Fibroblast of lung (primary cell): ENCODE results near the gene RIIAD1. TPM values are rescaled to one million over a fixed set of nuclear protein-coding genes. Genes with fewer than 3 reads are reported as not detected.

ENCODE experiments used
- DNase-seq, 2 donors: peaks; one replicate each; pipeline versions ENCODE4 v3.0.0 to v3.0.0-alpha.2; 2010; ENCODE audit warnings: low read depth in 2 of 2
- H2AFZ ChIP-seq: 2 replicates; pipeline ENCODE4 v1.5.1; 2012; ENCODE audit warnings: low read length, control low read depth, inconsistent platforms
- H3K27ac ChIP-seq: 2 replicates; pipeline ENCODE4 v1.5.1; 2011; ENCODE audit warnings: low read length, control low read depth; ENCODE audit not compliant: insufficient read depth
- H3K27me3 ChIP-seq: 2 replicates; pipeline ENCODE4 v1.5.1; 2011; ENCODE audit warnings: mild to moderate bottlenecking, low read length; ENCODE audit not compliant: control insufficient read depth, insufficient read depth
- H3K36me3 ChIP-seq: 2 replicates; pipeline ENCODE4 v1.5.1; 2011; ENCODE audit warnings: low read length; ENCODE audit not compliant: control insufficient read depth, insufficient read depth
- H3K4me1 ChIP-seq: 2 replicates; pipeline ENCODE4 v1.5.1; 2011; ENCODE audit warnings: low read length; ENCODE audit not compliant: control insufficient read depth, insufficient read depth; ENCODE audit errors: extremely low read depth
- H3K4me2 ChIP-seq: 2 replicates; pipeline ENCODE4 v1.5.1; 2011; ENCODE audit warnings: low read length, control low read depth; ENCODE audit not compliant: insufficient read depth; ENCODE audit errors: extremely low read depth
- H3K4me3 ChIP-seq, 4 experiments: fragments of 200-600 bp in 1 of 4; sonication (generic) in 1 of 4; replicated peaks in 1 of 4; 2 replicates each; pipeline ENCODE4 v1.5.1; 2011 to 2016; ENCODE audit warnings: low read length in 4 of 4, low read depth in 3 of 4, mild to moderate bottlenecking in 3 of 4, control low read depth in 2 of 4, inconsistent platforms in 1 of 4, mixed read lengths in 1 of 4; ENCODE audit not compliant: insufficient read depth in 1 of 4; ENCODE audit errors: control extremely low read depth in 1 of 4
- H3K79me2 ChIP-seq: 2 replicates; pipeline ENCODE4 v1.5.1; 2012; ENCODE audit warnings: mild to moderate bottlenecking, low read length, inconsistent platforms; ENCODE audit not compliant: control insufficient read depth, insufficient read depth
- H3K9ac ChIP-seq: 2 replicates; pipeline ENCODE4 v1.5.1; 2011; ENCODE audit warnings: mild to moderate bottlenecking, low read length, control low read depth; ENCODE audit not compliant: insufficient read depth
- H3K9me3 ChIP-seq: 2 replicates; pipeline ENCODE4 v1.5.1; 2012; ENCODE audit warnings: low read depth, low read length; ENCODE audit not compliant: control insufficient read depth, insufficient read depth
- H4K20me1 ChIP-seq: 2 replicates; pipeline ENCODE4 v1.5.1; 2011; ENCODE audit warnings: low read length; ENCODE audit not compliant: control insufficient read depth, insufficient read depth; ENCODE audit errors: extremely low read depth
- CTCF ChIP-seq, 2 donors: IDR thresholded peaks in 1 of 2; conservative IDR thresholded peaks in 1 of 2; 1 replicate in 1 of 2; 2 replicates in 1 of 2; pipeline ENCODE4 v1.5.1; 2011 to 2012; ENCODE audit warnings: low read length in 2 of 2, control low read depth in 1 of 2, inconsistent platforms in 1 of 2, low read depth in 1 of 2, mild to moderate bottlenecking in 1 of 2
- EZH2 ChIP-seq: IDR thresholded peaks from 2 replicates; pipeline ENCODE4 v1.5.1; 2012; ENCODE audit warnings: low read length, control low read depth, mild to moderate bottlenecking; ENCODE audit errors: missing control alignments
- polyA plus RNA-seq, 2 donors: library from polyadenylated mRNA; depleted of rRNA in 1 of 2; stranded (reverse) in 1 of 2; unstranded in 1 of 2; fragments of >200 nt; gene quantifications; 2 replicates each; pipeline ENCODE4 v1.2.1, GENCODE V29; 2011 to 2012; ENCODE audit warnings: missing spikeins in 1 of 2
- total RNA-seq: library from RNA; depleted of rRNA; stranded (reverse); fragments of >200 nt; gene quantifications from 2 replicates; pipeline ENCODE4 v1.2.1, GENCODE V29; 2014

The RIIAD1 gene
- total and polyA plus RNA-seq, 2 donors (not counting 1 experiment from before 2014, with no cell fraction given): not detected

DNA sequence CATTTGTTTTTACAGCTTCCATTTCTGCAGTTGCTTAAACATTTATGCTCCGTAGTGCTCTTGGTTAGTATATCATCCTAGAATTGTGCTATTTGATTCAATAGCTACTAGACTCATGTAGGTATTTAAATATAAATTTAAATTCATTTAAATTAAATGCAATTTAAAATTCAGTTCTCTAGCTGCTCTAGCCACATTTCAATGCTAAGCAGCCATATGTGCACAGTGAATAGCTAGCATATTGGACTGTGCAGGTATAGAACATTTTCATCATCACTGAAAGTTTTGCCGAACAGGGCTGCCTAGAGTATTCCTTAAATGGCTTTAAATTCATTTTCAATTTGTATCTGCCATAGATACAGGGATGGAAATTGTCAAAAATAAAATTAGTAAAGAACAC lies 37.2 kb upstream of the RIIAD1 start:
- no peak for DNase-seq
- H3K27me3 ChIP-seq: no peaks in the 10 kb centered on the region
- no peak overlapping the region for H2AFZ ChIP-seq
- H3K79me2 ChIP-seq: no peaks in the 10 kb centered on the region
- TF ChIP-seq EZH2 (no peak), CTCF (conservative IDR thresholded peaks at IDR 0.05 in 1 of 2, IDR thresholded peaks at IDR 0.05 in 1 of 2; ENCODE audit: low read depth in 1 of 2, low read length in 2 of 2) (no peak)
- no peak overlapping the region for H3K4me2 ChIP-seq
- H3K4me1 ChIP-seq: no peaks in the 10 kb centered on the region
- no peak overlapping the region for H3K4me3 ChIP-seq
- H3K9ac ChIP-seq: no peak overlapping the region
- no peak overlapping the region for H3K27ac ChIP-seq
- H3K9me3 ChIP-seq: no peaks in the 10 kb centered on the region
- no peaks in the 10 kb centered on the region for H3K36me3 ChIP-seq
- H4K20me1 ChIP-seq: no peaks in the 10 kb centered on the region

DNA sequence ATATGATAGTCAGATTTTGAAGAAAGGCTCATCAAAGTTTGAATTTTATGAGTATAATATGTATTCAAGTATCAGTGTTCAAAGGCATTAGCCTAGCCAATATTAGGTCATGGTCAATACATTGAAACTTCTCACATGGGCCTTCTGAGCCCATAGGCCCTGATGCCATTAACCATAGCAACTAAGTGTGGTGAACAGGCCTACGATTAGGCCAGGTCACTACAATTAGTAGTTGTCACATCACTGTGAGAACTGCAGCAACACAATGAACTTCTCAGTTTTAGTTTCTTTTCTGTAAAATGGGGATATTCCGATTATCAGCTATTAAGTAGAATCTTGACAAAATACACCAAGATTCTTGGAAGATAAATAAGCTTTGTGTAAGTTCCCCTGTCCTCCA lies 34.8 kb upstream of the RIIAD1 start:
- Histone ChIP-seq H4K20me1 (no peaks in the 10 kb centered on the region), H3K9me3 (no peaks in the 10 kb centered on the region), H3K4me2 (no peak overlapping the region), H3K27ac (no peak overlapping the region), H3K36me3 (no peaks in the 10 kb centered on the region), H3K4me1 (no peaks in the 10 kb centered on the region), H3K9ac (no peak overlapping the region), H3K4me3 (no peak overlapping the region), H3K27me3 (no peaks in the 10 kb centered on the region), H2AFZ (no peak overlapping the region), H3K79me2 (no peaks in the 10 kb centered on the region)
- TF ChIP-seq CTCF (conservative IDR thresholded peaks at IDR 0.05 in 1 of 2, IDR thresholded peaks at IDR 0.05 in 1 of 2; ENCODE audit: low read depth in 1 of 2, low read length in 2 of 2) (no peak), EZH2 (no peak)
- DNase-seq: no peak

DNA sequence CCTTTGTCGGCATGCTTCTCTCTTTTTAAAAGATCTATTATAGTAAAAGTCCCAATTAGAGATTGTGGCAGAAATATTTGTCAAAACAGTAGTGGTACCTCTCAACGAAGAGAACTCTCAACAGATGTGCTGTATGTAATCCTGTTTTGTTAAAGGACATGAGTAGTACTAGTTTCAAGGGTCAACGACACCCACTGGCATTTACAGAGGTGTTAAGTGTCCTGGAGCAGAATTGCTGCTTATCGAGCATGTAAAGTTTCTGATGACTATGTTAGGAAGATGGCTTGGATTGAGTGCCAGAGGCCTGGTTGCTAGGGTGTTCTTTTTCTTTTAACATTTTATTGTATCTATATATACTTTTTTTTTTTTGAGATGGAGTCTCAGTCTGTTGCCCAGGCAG lies 31.8 kb upstream of the RIIAD1 start:
- H3K79me2 ChIP-seq: no peaks in the 10 kb centered on the region
- no peaks in the 10 kb centered on the region for H3K27me3 ChIP-seq
- no peak overlapping the region for H3K9ac ChIP-seq
- H3K4me1 ChIP-seq: no peaks in the 10 kb centered on the region
- no peak overlapping the region for H3K4me2 ChIP-seq
- no peak overlapping the region for H3K4me3 ChIP-seq
- TF ChIP-seq CTCF (conservative IDR thresholded peaks at IDR 0.05 in 1 of 2, IDR thresholded peaks at IDR 0.05 in 1 of 2; ENCODE audit: low read depth in 1 of 2, low read length in 2 of 2) (no peak), EZH2 (no peak)
- peaks cover 2% of the 10 kb centered on the region for H3K36me3 ChIP-seq
- no peaks in the 10 kb centered on the region for H3K9me3 ChIP-seq
- H2AFZ ChIP-seq: no peak overlapping the region
- H3K27ac ChIP-seq: no peak overlapping the region
- no peak for DNase-seq
- H4K20me1 ChIP-seq: no peaks in the 10 kb centered on the region
